Tibial nerve (tissue), 4 donors: ENCODE results near the gene AEN. TPM values are rescaled to one million over a fixed set of nuclear protein-coding genes. Genes with fewer than 3 reads are reported as not detected.

Experiments
- DNase-seq, 2 donors: peaks; one replicate each; pipeline ENCODE4 v3.0.0-alpha.2; 2019; ENCODE audit warnings: low spot score in 2 of 2
- H3K27ac ChIP-seq, 4 donors: fragments of 200-600 bp; sonication (generic) in 3 of 4; one replicate each; pipeline ENCODE4 v1.5.1; 2017 to 2019; ENCODE audit warnings: mild to moderate bottlenecking in 1 of 4
- H3K27me3 ChIP-seq, 2 donors: fragments of 200-600 bp; sonication (generic) in 1 of 2; one replicate each; pipeline versions ENCODE4 v1.5.1 to v1.6.0; 2017 to 2019
- H3K36me3 ChIP-seq, 3 donors: fragments of 200-600 bp; sonication (generic); one replicate each; pipeline ENCODE4 v1.5.1; 2018 to 2019
- H3K4me1 ChIP-seq, 4 donors: fragments of 200-600 bp; sonication (generic) in 3 of 4; one replicate each; pipeline ENCODE4 v1.5.1; 2017 to 2019
- H3K4me3 ChIP-seq, 4 donors: fragments of 200-600 bp; sonication (generic) in 3 of 4; one replicate each; pipeline ENCODE4 v1.5.1; 2017 to 2019; ENCODE audit warnings: mild to moderate bottlenecking in 1 of 4, moderate library complexity in 1 of 4
- H3K9me3 ChIP-seq, 4 donors: fragments of 200-600 bp; sonication (generic) in 3 of 4; one replicate each; pipeline ENCODE4 v1.5.1; 2017 to 2019
- CTCF ChIP-seq, 5 experiments: fragments of 200-600 bp in 3 of 5; fragments of 450-650 bp in 2 of 5; sonication (generic) in 3 of 5; IDR thresholded peaks; one replicate each; pipeline ENCODE4 v1.5.1; 2016 to 2019; ENCODE audit warnings: antibody characterized with exemption in 5 of 5, mild to moderate bottlenecking in 3 of 5, moderate library complexity in 2 of 5
- EP300 ChIP-seq, 2 donors: sonication (generic); formaldehyde crosslinking; IDR thresholded peaks; one replicate each; pipeline ENCODE4 v1.6.1; 2017; ENCODE audit warnings: antibody characterized with exemption in 2 of 2, mild to moderate bottlenecking in 1 of 2
- POLR2A ChIP-seq, 2 donors: fragments of 450-650 bp; IDR thresholded peaks; one replicate each; pipeline ENCODE4 v1.6.1; 2017; ENCODE audit warnings: antibody characterized with exemption in 2 of 2, mild to moderate bottlenecking in 2 of 2, moderate library complexity in 2 of 2
- WGBS, 2 donors: methylation state at CpG; one replicate each; pipeline ENCODE4 v1.1.5; 2018; 5-methylcytosine and 5-hydroxymethylcytosine counted together
- total RNA-seq, 4 donors: library from RNA; depleted of rRNA; stranded (reverse); fragments of >200 nt; gene quantifications; one replicate each; pipeline ENCODE4 v1.1.0, GENCODE V29; 2016

AEN gene
- total RNA-seq, 4 donors from 2014 or later: 10.1 to 17.8 (median 13.1) TPM

GRCh38 chr15:88646088-88646405 is 24.9 kb downstream of the AEN start:
- no peak overlapping the region for H3K4me3 ChIP-seq
- 90 to 95% methylated on average over 1 of the region's 1 CpG for WGBS, 2 donors
- no peaks in the 10 kb centered on the region for H3K36me3 ChIP-seq
- peak overlapping the region in 1 of 4 donors; percentile 96 for H3K27ac ChIP-seq
- TF ChIP-seq POLR2A (IDR thresholded peaks at IDR 0.05): no peak
- TF ChIP-seq CTCF (IDR thresholded peaks at IDR 0.05): no peak
- no peaks in the 10 kb centered on the region for H3K9me3 ChIP-seq
- H3K4me1 ChIP-seq: peaks cover 3 to 56% (median 35%) of the 10 kb centered on the region in 4 donors
- H3K27me3 ChIP-seq: no peaks in the 10 kb centered on the region
- no peak for DNase-seq

- WGBS, 2 donors: 97% methylated on average over 5 of the region's 5 CpGs
These were observed 25.8 kb downstream of the AEN start for GRCh38 chr15:88646951-88647350.

GRCh38 chr15:88647351-88648105 is 26.4 kb downstream of the AEN start:
- no peak for DNase-seq
- no peak overlapping the region for H3K4me3 ChIP-seq
- WGBS, 2 donors: 82 to 83% methylated on average over 11 of the region's 11 CpGs
- no peak for TF ChIP-seq POLR2A (IDR thresholded peaks at IDR 0.05)
- TF ChIP-seq EP300 (IDR thresholded peaks at IDR 0.05): no peak
- TF ChIP-seq CTCF (IDR thresholded peaks at IDR 0.05): no peak
- peaks cover 3 to 54% (median 37%) of the 10 kb centered on the region in 4 donors for H3K4me1 ChIP-seq
- H3K27ac ChIP-seq: peak overlapping the region; percentile 82 to 97 (median 94)
- H3K27me3 ChIP-seq: no peaks in the 10 kb centered on the region
- H3K36me3 ChIP-seq: no peaks in the 10 kb centered on the region
- H3K9me3 ChIP-seq: no peaks in the 10 kb centered on the region

More at GRCh38 chr15:88646951-88647350, 25.8 kb downstream of the AEN start:
- Histone ChIP-seq H3K4me3 (no peak overlapping the region), H3K36me3 (no peaks in the 10 kb centered on the region), H3K27ac (peak overlapping the region; percentile 82 to 97 (median 94)), H3K4me1 (peaks cover 3 to 56% (median 36%) of the 10 kb centered on the region in 4 donors), H3K9me3 (no peaks in the 10 kb centered on the region), H3K27me3 (no peaks in the 10 kb centered on the region)
- TF ChIP-seq EP300 (IDR thresholded peaks at IDR 0.05): no peak
- no peak for TF ChIP-seq CTCF (IDR thresholded peaks at IDR 0.05)
- TF ChIP-seq POLR2A (IDR thresholded peaks at IDR 0.05): no peak
- DNase-seq: no peak

GRCh38 chr15:88648357-88649214 is 27.4 kb downstream of the AEN start:
- TF ChIP-seq CTCF (IDR thresholded peaks at IDR 0.05) (no peak), EP300 (IDR thresholded peaks at IDR 0.05) (no peak), POLR2A (IDR thresholded peaks at IDR 0.05) (no peak)
- H3K27me3 ChIP-seq: no peaks in the 10 kb centered on the region
- WGBS, 2 donors: 64 to 84% methylated on average over 6 to 10 of the region's 12 CpGs
- H3K27ac ChIP-seq: peak overlapping the region; percentile 82 to 97 (median 94)
- H3K4me1 ChIP-seq: peaks cover 3 to 64% (median 41%) of the 10 kb centered on the region in 4 donors
- no peak overlapping the region for H3K4me3 ChIP-seq
- no peaks in the 10 kb centered on the region for H3K9me3 ChIP-seq
- DNase-seq: peak in 1 of 2 donors; percentile 6
- no peaks in the 10 kb centered on the region for H3K36me3 ChIP-seq

GRCh38 chr15:88649286-88649733 is 28.2 kb downstream of the AEN start:
- peaks cover 3 to 68% (median 41%) of the 10 kb centered on the region in 4 donors for H3K4me1 ChIP-seq
- H3K27me3 ChIP-seq: no peaks in the 10 kb centered on the region
- no peak overlapping the region for H3K4me3 ChIP-seq
- no peaks in the 10 kb centered on the region for H3K9me3 ChIP-seq
- H3K27ac ChIP-seq: peak overlapping the region; percentile 82 to 97 (median 94)
- peak; percentile 16 to 44 for TF ChIP-seq POLR2A (IDR thresholded peaks at IDR 0.05)
- TF ChIP-seq EP300 (IDR thresholded peaks at IDR 0.05): peak in 1 of 2 donors; percentile 92
- TF ChIP-seq CTCF (IDR thresholded peaks at IDR 0.05): no peak
- H3K36me3 ChIP-seq: no peaks in the 10 kb centered on the region
- DNase-seq: peak; percentile 45 to 73
- 24 to 35% methylated on average over 12 of the region's 12 CpGs for WGBS, 2 donors
